NCI-H146 (cell line): ENCODE results near the gene GRIK3.
"Not testable (repeated sequence)": the region's sequence is repeated elsewhere in the genome, so short reads cannot be mapped to it uniquely, and the experiment has no call there.

Experiments
- DNase-seq: peaks from one replicate; lab custom pipeline; 2025; lab: John Stamatoyannopoulos, UW

GRIK3 gene

DNA sequence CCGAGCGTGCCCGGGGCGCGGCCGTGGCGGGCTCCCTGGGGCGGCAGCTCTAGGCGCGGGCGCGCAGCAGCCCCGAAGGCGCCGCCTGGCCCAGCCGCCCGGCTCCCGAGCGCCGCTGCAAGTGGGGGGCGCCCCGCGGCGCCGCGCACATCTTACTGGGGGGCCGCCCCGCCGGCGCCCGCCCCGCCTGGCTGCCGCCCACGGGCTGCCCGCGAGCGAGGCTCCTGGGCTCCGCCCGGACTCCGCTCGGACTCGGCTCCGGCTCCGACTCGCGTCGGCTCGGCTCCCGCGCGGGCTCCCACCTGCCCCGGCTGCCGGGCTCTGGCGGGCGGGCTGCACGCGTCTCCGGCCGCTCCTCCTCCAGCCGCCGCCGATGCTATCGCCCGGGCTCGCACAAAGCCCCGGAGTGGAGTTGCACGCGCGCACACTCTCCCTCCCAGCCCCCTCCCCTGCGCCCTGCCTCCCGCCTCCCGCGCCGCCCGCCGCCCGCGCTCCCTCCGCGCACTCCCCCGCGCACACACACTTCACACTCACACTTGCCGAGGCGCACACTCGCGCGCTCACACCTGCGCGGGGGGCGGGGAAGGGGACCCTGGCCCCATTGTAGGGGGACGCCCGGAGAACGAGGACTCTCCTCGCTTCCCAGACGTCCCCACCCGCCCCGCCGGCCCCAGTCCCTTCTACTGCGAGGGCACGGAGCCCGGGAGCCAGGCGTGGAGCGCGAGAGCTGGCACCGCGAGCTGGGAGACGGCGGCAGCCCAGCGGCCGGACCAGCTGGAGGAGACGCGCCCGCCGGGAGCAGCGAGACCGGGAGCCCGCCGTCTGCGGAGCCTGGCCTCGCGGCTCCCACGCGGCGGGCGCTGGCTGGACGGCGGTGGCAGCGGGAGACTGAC, at the start of gene GRIK3:
GRIK3 (minus strand) TSS at position 395 of the 893 bp plus-strand sequence. CDS start 407 bp downstream, outside the sequence.
- DNase-seq, result peak; percentile 73

DNA sequence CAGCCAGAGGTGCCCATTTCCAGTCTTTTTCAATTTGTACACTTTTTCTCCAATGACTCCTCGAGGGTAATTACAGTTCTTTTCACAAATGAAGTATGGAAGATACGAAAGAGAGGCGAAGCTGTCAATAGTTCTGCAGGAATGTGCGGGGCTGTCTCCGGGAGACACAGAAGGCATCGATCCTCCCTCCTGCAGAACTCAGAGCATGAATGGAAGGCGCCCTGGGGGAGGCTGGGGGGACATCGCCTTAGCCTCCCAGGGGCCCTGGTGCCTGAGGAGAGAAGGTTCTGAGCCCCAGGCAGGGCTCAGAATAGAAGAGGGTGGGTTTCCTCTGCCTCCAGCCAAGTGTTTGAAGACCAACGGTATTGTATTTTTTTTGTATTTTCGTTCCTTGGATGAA, 49.7 kb upstream of the GRIK3 start:
- DNase-seq, result no peak

DNA sequence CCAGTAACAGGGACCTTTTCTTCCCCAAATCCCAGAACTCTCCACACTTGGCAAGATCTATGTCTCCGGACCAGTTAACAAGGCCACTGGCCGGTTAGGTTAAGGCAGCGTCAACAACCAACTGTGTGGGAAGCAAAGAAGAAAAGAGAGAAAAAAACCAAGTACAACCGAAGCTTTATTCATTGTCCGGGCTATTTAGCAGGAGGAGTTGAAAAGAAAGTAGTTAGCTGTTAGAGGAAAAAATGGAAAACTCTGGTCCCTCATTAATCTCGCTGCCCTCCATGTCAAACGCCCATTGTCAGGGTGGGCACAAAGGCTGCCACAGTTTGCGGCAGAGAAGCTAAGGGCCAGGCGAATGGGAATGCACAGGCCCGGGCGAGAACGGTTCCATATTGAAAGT, 49.3 kb upstream of the GRIK3 start:
- DNase-seq, result no peak

DNA sequence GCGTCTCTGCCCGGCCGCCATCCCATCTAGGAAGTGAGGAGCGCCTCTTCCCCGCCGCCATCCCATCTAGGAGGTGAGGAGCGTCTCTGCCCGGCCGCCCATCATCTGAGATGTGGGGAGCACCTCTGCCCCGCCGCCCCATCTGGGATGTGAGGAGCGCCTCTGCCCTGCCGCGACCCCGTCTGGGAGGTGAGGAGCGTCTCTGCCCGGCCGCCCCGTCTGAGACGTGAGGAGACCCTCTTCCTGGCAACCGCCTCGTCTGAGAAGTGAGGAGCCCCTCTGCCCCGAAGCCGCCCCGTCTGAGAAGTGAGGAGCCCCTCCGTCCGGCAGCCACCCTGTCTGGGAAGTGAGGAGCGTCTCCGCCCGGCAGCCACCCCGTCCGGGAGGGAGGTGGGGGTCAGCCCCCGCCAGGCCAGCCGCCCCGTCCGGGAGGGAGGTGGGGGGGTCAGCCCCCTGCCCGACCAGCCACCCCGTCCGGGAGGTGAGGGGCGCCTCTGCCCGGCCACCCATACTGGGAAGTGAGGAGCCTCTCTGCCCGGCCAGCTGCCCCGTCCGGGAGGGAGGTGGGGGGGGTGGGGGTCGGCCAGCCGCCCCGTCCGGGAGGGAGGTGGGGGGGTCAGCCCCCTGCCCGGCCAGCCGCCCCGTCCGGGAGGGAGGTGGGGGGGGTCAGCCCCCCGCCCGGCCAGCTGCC, 46.1 kb upstream of the GRIK3 start:
- DNase-seq, result not testable (repeated sequence)

DNA sequence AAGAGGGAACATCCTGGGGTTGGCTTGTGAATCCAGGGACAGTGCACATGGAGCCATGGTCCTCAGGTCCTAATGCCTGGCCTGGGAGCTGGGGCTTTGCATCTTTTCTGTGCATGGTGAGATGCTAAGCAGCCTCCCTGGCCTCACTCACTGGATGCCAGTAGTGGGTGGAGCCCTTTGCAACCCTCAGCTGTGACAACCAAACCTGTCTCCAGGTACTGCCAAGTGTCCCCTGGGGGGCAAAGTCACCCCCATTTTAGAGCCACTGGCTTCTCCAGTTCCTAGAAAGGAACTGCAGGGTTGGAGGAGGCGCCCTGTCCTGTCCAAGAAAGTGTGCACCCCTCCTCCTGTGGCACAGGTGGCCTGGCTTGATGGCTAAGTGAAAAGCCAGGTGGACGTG, 44.6 kb upstream of the GRIK3 start:
- no peak for DNase-seq

DNA sequence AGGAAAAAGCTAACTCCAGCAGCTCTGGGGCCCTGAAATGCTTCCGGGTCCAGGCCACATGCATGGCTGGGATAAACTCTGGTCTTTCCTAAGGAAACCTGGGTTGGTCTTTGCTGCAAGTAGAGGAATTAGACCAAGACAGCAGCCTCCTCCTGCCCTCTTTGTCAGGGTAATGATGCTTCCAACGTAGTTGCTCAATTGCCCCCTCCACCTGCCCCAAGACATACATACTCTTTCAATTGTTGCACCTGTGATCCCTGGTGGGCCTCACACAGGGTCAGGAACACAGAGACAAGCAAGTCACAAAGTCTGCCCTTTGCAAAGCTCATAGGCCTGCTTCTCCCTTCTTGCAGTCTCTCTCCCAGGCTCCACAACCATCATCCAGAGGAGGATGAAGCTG, 41.9 kb upstream of the GRIK3 start:
- no peak for DNase-seq

DNA sequence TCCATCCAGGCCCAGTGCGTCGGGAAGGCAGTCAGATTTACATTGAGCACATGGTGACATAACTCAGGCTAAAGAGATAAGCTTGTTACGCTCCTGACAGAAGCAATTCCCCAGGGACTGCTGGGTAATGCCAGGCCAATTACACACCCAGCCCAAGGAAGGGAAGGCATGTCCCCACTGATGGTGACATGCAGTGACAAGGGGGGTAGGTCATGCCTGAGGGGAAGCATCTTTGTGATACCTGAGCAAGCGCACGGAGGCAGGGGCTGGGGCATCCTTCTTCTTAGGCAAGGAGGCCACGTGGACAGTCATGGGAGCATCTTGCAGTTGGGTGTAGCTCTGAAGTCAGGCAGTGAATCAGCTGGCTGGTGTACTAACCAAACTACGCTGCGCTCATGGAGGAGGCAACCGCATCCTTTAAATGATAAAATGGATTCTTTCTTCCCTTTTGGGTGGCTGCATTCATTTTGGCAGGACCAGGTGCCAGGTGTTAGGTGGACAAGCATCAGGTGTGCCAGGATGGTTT, 39.6 kb upstream of the GRIK3 start:
- DNase-seq, result no peak

DNA sequence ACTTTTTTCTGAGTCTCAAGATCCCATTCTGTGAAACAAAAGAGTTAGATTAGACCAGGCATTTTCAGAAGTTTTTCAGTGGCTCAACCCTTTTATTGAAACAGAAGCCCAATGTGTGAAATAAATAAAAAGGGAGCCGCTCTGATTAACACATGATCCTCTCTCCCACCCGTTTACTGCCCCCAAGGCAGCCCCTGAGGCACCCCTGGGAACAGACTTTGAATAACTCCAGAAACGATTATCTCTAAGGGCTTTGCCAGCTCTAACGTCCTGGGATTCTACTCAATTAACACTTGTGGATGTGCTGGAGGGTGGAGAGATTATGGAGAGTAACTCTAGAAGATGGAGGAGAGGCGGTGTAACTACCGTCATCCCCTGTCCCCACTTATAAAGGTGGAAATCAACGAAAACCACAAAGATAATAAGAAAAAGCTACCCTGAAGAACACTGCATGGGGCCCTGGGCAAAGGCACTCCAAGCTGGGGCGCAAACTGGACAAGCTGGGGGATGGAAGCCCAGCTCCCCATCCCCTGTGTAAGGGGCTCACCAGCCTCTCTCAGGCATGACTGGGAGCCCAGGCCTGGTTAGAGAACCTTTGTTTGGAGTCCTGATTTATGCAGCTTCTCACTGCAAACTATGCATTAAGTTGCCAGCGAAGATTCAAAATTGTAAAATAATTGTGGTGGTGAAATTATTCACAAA, 39.0 kb upstream of the GRIK3 start:
- no peak for DNase-seq

DNA sequence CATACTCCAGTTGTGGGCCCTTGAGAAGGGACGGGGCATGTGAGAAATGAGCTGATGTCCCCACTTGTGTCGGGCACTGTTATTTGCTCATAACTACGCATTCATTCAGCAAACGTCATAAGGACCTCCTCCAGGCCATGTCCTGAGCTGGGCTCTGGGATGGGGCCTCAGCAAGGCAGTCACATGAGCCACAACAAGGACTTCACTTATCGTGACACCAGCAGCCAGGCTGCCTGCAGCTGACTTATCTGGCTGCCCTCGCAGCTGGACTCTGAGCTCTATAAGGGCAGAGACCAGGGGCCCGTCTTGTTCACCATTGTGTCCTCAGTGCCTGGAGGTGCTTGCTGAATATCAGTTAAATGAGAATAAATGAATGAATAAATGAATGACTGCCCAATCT, 37.5 kb upstream of the GRIK3 start:
- DNase-seq, result no peak

DNA sequence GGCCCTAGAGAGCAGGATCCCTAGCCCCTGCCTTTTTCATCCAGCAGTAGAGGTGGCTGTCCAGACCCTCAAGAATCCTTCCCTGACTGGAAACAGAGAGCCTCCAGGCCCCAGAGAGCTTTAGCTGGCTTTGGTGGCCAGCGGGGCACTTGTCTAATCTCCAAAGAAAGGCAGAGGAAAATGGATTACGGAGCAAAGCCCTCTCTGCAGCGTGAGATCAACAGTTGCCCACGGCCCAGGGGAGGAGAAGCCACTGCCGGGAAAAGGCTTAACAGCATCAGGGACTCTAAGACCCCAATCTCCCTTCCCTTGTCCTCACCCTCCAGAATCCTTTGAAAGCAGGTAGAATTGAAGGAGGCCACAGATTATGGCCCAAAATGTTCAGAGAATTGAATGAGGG, 35.8 kb upstream of the GRIK3 start:
- no peak for DNase-seq

DNA sequence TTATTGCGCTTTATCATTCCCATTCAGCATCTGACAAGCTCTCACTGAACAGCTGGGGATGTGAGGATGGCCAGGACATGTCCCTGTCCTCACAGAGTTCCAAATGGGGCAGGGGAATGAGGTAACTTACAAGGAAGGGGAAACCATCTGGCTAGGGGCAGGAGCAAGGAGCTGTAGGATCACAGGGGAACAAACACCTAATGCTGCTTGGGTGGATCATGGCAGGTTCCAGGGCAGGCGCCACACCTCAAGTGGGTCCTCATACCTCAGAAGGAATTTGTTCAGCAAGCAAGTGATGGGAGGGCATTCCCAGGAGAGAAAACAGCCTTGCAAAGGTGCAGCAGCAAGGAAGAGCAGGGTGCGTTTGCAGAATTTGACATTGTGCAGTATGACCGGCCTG, 35.1 kb upstream of the GRIK3 start:
- DNase-seq, result no peak

DNA sequence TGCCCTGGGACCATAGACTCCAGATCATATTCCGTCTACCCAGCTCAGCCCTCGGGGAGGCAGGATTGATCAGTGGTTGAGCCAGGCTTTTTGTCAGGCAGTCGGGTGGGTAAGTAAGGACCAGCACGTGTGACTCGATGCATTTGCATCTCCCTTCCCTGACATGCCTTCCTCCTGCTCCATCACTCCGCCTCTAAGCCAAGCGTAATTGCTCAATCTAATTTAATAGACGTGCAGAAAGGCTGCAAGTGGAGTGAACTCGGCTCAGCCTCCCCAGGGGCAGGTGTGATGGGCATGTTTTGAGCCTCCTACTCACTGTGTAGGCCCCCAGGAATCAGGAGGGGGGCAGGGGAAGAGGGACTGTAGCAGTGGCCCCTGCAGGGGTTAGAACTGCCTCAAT, 34.6 kb upstream of the GRIK3 start:
- DNase-seq, result no peak

DNA sequence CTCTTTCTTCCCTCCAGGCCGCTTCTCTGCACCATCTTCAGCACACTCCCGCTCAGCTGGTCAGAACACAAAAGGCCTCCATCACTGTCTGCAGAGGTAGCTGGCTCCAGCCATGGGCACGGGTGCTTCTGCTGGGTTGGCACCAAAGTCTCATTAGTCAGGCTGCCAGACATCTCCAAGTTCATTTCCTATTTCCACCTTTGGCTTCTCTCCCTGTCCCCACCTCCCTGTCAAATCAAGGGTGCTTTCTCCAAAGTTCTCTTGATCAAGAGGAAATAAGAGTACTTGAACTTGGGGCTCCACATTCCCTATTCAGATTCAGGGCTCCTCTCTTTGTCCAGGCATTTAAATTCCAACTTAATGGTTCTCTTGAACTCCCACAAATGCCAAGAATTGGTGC, 33.9 kb upstream of the GRIK3 start:
- no peak for DNase-seq

DNA sequence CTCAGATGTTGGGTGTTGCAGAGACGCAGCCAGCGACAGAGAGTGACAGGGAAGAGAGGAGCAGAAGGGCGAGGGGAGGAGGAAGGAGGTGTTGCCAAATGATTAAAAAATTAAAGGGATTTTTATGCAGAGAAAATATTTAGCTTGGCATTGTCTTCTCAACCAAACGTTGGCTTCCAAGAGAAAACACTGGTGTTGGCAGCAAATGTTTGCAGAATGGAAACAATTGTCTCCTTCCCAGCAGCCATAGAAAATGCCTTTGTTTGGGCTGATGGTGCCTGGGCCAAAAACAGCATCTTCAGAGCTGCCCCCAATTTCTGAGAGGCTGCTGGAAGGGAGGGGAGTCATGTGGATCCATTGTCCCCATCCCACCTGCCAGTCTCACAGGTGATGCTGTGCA, 29.7 kb upstream of the GRIK3 start:
- peak; percentile 79 for DNase-seq

DNA sequence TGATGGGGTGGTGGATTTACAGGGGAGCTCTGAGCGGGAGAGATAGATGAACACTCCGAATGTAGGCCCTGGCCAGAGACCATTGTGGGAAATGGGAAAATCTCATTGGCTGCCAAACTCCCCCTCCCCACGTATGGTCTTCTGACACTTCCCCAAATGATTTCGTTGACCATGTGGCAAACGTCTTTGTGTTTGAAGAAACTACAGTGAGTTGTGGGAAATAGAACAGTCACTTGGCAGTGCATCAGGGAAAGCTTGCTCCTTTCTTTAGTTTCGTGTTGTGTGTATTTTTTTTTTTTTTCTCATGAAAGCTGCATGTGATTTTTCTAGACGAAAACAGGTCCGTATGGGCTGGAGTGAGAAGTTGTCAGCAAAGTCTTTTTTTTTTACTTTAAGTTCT, 25.0 kb upstream of the GRIK3 start:
- no peak for DNase-seq

DNA sequence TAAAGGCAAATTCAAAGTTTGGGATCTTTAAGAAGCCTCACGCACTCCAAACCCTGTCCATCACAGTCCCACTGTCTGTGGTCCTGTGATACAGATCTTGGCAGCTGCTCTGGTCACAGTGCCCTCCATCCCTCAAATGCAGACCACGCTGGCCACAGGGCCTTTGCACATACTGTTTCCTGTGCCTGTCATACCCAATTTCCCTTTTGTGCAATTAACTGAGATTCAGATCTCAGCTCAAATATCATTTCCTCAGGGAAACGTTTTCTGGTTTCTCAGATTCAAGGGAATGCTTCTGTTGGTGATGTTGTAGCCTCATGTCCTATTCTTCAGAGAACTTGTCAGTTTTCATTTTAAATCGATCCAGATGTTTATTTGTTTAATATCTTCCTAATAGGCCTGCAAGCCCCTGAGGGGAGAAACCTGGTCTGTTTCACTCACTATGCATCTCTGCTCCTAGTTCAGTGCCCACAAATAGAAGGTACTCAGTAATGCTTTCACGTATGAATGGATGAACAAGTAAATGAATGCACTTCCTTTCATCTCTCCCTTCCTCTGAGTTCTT, 24.2 kb upstream of the GRIK3 start:
- DNase-seq, result no peak

DNA sequence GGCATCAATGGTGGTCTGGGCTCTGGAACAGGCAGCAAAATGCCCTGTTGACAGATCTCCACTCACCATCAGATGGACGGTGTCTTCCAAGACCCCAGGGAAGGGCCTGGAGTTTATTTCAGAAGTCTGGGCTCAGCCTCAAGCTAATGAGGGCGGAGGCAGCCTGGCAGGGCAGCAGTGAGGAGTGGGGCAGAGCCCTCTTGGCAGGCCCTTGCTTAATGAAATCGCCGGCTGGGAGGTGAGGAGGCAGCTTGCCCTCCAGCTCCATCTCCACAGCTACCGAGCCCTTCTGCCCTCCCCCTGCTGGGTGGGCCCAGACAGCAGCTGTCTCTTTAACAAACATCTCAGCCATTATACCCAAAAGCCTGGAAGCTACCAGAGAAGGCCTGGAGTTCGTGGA, 22.0 kb upstream of the GRIK3 start:
- DNase-seq, result peak; percentile 83

DNA sequence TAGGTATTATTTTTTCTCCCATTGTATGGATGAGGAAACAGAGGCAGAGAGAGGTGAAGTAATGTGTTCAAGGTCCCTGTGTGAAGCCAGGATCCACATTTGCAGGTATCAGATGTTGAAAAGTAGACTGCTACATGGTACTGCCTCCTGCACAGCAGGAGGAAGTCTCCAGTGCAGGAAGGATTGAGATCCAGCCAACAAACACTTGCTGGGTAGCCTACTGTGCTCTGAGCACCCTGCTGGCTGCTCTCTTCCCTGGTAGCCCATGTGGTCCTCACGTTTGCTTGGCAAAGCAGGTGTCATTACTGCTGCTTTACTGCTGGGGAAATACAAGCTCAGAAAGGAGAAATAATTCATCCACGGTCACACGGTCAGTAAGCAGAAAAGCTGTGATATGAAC, 21.3 kb upstream of the GRIK3 start:
- DNase-seq, result peak; percentile 82

DNA sequence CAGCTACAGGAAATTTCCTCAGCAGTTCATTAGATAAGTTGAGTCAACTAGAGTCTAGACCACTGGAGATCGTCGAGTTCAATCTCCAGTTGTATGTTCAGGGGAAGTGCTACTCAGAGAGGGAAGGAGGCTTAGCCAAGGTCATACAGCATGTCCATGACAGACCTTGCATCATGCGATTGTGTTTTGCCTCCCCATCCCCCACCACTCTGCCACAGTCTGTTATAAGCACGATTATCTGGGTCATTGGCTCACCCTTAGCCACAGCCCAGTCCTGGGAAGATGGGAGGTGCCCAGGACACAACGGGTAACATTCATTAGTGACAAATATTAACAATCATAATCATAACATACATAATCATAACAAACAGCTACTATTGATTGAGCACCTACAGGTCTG, 18.9 kb upstream of the GRIK3 start:
- no peak for DNase-seq

DNA sequence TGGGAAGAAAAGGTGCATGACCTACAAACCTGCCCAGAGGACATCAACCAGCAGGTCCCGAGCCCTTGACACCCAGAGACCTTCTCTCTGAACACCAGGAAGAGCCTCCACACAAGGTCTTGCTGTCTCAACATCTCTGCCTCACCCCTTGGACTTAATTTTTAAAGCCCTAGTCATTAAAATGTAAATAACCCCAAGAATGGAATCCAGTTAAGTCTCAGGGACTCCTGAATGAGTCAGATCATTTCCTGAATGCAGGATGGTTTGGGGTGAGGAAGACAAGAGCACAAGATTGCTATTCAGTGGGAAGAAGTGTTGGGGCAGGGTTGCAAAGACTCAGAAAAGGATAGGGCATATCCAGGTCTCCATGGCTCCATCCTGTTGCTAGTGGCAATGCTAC, 17.8 kb upstream of the GRIK3 start:
- no peak for DNase-seq

DNA sequence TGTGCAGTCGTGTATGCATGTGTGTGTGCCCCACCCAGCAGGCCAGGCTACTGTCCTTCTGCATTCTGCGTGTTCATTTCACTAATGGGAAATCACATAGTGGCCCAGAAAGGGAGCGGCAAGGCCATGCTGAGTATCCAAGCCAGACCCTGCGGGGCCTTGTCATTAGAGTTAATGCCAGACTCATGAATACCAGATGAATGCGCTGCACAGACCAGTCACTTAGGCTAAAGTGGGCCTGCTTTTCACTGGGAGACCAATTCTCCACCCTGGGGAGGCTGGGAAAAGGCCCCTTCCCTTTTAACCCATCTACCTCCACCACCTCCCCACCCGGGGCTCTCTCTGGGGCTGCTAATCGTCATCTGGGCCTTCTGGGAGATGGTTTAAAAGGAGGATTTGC, 17.0 kb upstream of the GRIK3 start:
- DNase-seq, result no peak

DNA sequence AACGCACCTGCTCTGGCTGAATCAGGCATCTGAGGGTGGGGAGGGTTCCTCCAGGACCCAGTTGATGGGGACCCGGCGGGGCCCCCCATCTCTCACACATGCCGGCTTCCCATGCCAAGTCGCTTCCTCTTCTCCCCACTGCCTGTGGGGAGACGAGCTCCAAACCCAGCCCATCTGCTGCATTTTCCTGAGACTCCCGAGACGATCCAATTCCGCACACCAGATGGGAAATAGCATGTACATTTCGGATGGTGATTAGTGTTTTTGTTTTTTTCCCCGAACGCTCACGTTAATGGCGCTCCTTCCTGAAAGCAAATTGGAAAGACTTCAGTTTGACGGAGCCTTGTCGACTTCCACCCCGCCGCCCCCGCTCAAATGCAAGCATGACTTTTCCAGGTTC, 13.2 kb upstream of the GRIK3 start:
- DNase-seq, result no peak
